Nephron (organoid): ENCODE data around the gene TMTC2.
"Not testable (repeated sequence)": the region's sequence is repeated elsewhere in the genome, so short reads cannot be mapped to it uniquely, and the experiment has no call there.

Experiments used
- H3K27ac Mint-ChIP-seq, 3 experiments: 2 replicates each; pipeline ENCODE4 v1.8.0; 2020; ENCODE audit warnings: mixed read lengths in 3 of 3, mild to moderate bottlenecking in 2 of 3, moderate library complexity in 1 of 3
- H3K27me3 Mint-ChIP-seq: 2 replicates; pipeline ENCODE4 v1.8.0; 2021; ENCODE audit warnings: low read depth, mild to moderate bottlenecking, moderate library complexity, mixed read lengths
- H3K36me3 Mint-ChIP-seq: 2 replicates; pipeline ENCODE4 v1.8.0; 2020; ENCODE audit warnings: low read depth, mixed read lengths
- H3K4me1 Mint-ChIP-seq: 2 replicates; pipeline ENCODE4 v1.8.0; 2020; ENCODE audit warnings: mixed read lengths
- H3K4me3 Mint-ChIP-seq, 3 experiments: 2 replicates each; pipeline ENCODE4 v1.8.0; 2020; ENCODE audit warnings: mild to moderate bottlenecking in 3 of 3, mixed read lengths in 3 of 3, moderate library complexity in 2 of 3
- H3K9me3 Mint-ChIP-seq: 2 replicates; pipeline ENCODE4 v1.8.0; 2020; ENCODE audit warnings: mixed read lengths
- TF ChIP-seq, protein P1 (sequence below), 3 experiments: fragments of 200-600 bp; sonication (generic); IDR thresholded peaks; one replicate each; pipeline ENCODE4 v1.5.0; 2021; ENCODE audit warnings: antibody characterized with exemption in 3 of 3; ENCODE audit not compliant: unreplicated experiment in 3 of 3

TMTC2 gene

DNA sequence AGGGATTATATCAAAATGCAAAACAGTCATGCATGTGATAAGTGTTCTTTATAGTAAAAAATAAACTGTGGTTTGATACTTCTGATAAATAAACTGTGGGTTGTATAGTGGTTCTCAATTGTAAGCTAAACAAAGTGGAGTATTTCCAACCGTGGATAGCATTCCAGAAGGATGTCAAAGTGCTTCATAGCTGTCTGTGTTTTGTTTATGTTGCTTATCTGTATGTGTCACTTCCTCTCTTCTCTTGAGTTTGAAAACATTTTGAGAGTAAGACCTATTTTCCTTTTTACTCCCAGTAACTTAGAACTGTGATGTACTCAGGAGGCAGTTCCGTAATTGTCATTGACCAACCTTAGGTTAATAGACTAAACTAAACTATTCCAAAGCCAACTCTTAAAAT lies 415.8 kb downstream of the TMTC2 start:
- H3K27me3 Mint-ChIP-seq = no peaks in the 10 kb centered on the region

DNA sequence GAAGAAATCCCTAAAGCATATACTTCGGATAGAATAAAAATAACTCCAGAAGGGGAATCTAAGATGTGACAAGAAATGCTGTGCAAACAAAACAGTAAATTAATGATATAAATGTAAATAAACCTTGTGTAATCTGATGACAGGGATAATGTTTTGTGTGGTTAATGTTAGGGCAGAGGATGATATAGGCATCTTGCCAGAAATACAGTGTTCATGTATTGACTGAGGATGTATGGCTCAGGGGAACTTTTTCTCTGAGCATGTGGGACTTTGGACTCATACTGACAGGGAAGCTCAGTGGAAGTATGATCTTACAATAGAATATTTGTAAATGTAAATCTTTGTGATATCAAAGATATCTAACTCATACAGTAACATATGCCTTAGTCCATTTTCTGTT lies 420.2 kb downstream of the TMTC2 start:
- H3K4me3 Mint-ChIP-seq = no peak overlapping the region
- peaks cover 23% of the 10 kb centered on the region for H3K36me3 Mint-ChIP-seq
- TF ChIP-seq, protein P1, sequence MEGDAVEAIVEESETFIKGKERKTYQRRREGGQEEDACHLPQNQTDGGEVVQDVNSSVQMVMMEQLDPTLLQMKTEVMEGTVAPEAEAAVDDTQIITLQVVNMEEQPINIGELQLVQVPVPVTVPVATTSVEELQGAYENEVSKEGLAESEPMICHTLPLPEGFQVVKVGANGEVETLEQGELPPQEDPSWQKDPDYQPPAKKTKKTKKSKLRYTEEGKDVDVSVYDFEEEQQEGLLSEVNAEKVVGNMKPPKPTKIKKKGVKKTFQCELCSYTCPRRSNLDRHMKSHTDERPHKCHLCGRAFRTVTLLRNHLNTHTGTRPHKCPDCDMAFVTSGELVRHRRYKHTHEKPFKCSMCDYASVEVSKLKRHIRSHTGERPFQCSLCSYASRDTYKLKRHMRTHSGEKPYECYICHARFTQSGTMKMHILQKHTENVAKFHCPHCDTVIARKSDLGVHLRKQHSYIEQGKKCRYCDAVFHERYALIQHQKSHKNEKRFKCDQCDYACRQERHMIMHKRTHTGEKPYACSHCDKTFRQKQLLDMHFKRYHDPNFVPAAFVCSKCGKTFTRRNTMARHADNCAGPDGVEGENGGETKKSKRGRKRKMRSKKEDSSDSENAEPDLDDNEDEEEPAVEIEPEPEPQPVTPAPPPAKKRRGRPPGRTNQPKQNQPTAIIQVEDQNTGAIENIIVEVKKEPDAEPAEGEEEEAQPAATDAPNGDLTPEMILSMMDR (IDR thresholded peaks at IDR 0.05; ENCODE audit: unreplicated experiment in 3 of 3) = no peak
- H3K27ac Mint-ChIP-seq = no peak overlapping the region
- peaks cover 12% of the 10 kb centered on the region for H3K4me1 Mint-ChIP-seq
- no peaks in the 10 kb centered on the region for H3K27me3 Mint-ChIP-seq
- peaks cover 8% of the 10 kb centered on the region for H3K9me3 Mint-ChIP-seq

More for the DNA sequence above, 415.8 kb downstream of the TMTC2 start:
- Mint-ChIP-seq H3K4me1 (peaks cover 26% of the 10 kb centered on the region), H3K27ac (peak overlapping the region; percentile 16 to 68 (median 45)), H3K9me3 (peaks cover 6% of the 10 kb centered on the region), H3K4me3 (no peak overlapping the region), H3K36me3 (peaks cover 14% of the 10 kb centered on the region)
- TF ChIP-seq, protein P1 (IDR thresholded peaks at IDR 0.05; ENCODE audit: unreplicated experiment in 3 of 3) = no peak

DNA sequence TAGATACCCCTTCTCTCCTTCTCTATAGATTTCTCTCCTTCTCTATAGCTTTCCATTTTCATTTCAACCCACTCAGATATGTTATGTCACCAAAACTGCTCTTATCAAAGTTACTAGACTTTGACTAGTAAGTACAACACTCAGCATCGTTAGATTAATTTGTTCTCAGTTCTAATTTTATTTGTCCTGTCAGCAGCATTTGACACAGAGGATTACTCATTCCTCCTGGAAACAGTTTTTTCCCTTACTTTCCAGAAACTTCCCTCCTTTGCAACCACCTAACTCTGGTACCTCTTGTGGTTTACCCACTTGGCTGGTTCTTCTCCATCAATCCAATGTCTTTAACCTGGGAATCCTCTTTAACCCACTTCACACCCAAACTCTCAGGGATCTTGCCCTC lies 423.7 kb downstream of the TMTC2 start:
- peaks cover 21% of the 10 kb centered on the region for H3K36me3 Mint-ChIP-seq
- H3K27me3 Mint-ChIP-seq = no peaks in the 10 kb centered on the region
- TF ChIP-seq, protein P1 (IDR thresholded peaks at IDR 0.05; ENCODE audit: unreplicated experiment in 3 of 3) = no peak
- no peak overlapping the region for H3K27ac Mint-ChIP-seq
- H3K4me1 Mint-ChIP-seq = peaks cover 24% of the 10 kb centered on the region
- peaks cover 4% of the 10 kb centered on the region for H3K9me3 Mint-ChIP-seq
- H3K4me3 Mint-ChIP-seq = no peak overlapping the region

DNA sequence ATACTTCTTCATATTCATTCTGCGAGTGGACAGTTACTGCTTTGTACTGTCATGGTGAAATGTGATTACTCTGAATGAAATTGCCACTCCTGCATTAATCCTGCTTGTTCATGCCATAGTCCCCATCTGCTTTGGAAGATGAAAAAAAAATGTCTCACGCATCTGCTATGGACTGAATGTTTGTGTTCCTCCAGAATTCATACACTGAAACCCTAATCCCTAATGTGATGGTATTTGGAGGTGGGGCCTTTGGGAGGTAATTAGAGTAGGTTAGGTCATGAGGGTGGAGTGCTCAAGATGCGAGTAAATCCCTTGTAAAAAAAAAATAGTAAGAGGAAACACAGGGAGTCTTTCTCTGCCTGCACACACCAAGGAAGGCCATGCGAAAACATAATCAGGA lies 427.2 kb downstream of the TMTC2 start:
- H3K27ac Mint-ChIP-seq = peak overlapping the region; percentile 7 to 65 (median 54)
- H3K36me3 Mint-ChIP-seq = peaks cover 13% of the 10 kb centered on the region
- peak overlapping the region in 1 of 3 experiments; percentile 7 for H3K4me3 Mint-ChIP-seq
- no peaks in the 10 kb centered on the region for H3K27me3 Mint-ChIP-seq
- H3K9me3 Mint-ChIP-seq = peaks cover 19% of the 10 kb centered on the region
- peaks cover 28% of the 10 kb centered on the region for H3K4me1 Mint-ChIP-seq
- TF ChIP-seq, protein P1 (IDR thresholded peaks at IDR 0.05; ENCODE audit: unreplicated experiment in 3 of 3) = no peak

DNA sequence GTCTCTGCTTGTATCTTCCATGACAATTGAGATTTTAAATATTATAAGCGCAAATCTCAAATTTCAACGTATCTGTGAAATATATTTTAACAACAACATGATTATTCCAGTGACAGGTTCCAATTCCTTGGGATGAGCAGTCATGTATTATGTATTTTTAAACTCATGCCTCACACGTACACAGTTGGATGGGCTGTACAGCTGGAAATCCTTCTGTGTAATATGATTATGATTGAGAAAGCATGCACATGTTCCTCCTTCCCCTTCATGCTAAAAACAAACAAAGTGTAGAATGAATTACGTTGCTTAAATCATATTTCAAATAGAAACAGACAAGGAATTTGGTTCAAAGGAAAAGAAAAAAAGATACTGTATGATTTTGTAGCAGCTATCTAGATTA lies 428.3 kb downstream of the TMTC2 start:
- Mint-ChIP-seq H3K27ac (peak overlapping the region in 2 of 3 experiments; percentile 10 to 17), H3K27me3 (no peaks in the 10 kb centered on the region), H3K9me3 (peaks cover 26% of the 10 kb centered on the region), H3K4me3 (no peak overlapping the region), H3K4me1 (peaks cover 28% of the 10 kb centered on the region), H3K36me3 (peaks cover 11% of the 10 kb centered on the region)
- TF ChIP-seq, protein P1 (IDR thresholded peaks at IDR 0.05; ENCODE audit: unreplicated experiment in 3 of 3) = no peak

DNA sequence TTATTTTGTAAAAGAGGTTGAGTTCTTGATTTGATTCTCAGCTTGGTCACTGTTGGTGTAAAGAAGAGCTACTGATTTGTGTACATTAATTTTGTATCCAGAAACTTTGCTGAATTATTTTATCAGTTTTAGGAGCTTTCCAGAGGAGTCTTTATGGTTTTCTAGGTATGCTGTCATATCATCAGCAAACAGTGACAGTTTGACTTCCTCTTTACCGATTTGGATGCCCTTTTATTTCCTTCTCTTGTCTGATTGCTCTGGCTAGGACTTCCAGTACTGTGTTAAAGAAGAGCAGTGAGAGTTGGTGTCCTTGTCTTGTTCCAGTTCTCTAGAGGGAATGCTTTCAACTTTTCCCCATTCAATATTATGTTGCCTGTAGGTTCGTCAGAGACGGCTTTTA lies 431.2 kb downstream of the TMTC2 start:
- peaks cover 37% of the 10 kb centered on the region for H3K4me1 Mint-ChIP-seq
- peaks cover 33% of the 10 kb centered on the region for H3K9me3 Mint-ChIP-seq
- not testable (repeated sequence) for H3K27me3 Mint-ChIP-seq, H3K4me3 Mint-ChIP-seq, H3K27ac Mint-ChIP-seq
- H3K36me3 Mint-ChIP-seq = peaks cover 14% of the 10 kb centered on the region
